CD4-positive, alpha-beta T cell (primary cell): ENCODE measurements around the gene OR10J4. TPM values are rescaled to one million over a fixed set of nuclear protein-coding genes. Genes with fewer than 3 reads are reported as not detected.

ENCODE experiments used
- ATAC-seq: fragments of 200-7000 bp; cut with Tn5 transposase; one replicate; pipeline ENCODE4 v1.10.0; 2022; ENCODE audit warnings: mild to moderate bottlenecking; ENCODE audit not compliant: poor library complexity
- CTCF ChIA-PET: fragments of 350-600 bp; sonication (Branson Sonifier 250); formaldehyde crosslinking; loops from one replicate; lab custom pipeline; 2021; ENCODE audit warnings: antibody characterized with exemption, inconsistent platforms; lab: Charles Lee
- POLR2A ChIA-PET: fragments of 350-600 bp; sonication (Branson Sonifier 250); formaldehyde crosslinking; loops from one replicate; lab custom pipeline; 2021; ENCODE audit warnings: antibody characterized with exemption, inconsistent platforms; lab: Charles Lee
- DNase-seq, 14 experiments: peaks; one replicate each; pipeline ENCODE4 v3.0.0-alpha.2; 2013 to 2020; ENCODE audit warnings: mixed read lengths in 2 of 14
- H3K27ac ChIP-seq, 2 donors: one replicate each; pipeline versions ENCODE4 v1.5.1 to v1.7.0; 2013; ENCODE audit warnings: low read length in 2 of 2, low read depth in 1 of 2, mild to moderate bottlenecking in 1 of 2
- H3K27me3 ChIP-seq, 2 experiments: 1 replicate in 1 of 2; 2 replicates in 1 of 2; pipeline versions ENCODE4 v1.6.1 to v1.7.0; 2013; ENCODE audit warnings: low read length in 2 of 2, control low read depth in 1 of 2, mild to moderate bottlenecking in 1 of 2, moderate library complexity in 1 of 2; ENCODE audit not compliant: insufficient read depth in 2 of 2, control insufficient read depth in 1 of 2
- H3K36me3 ChIP-seq: one replicate; pipeline ENCODE4 v1.6.1; 2013; ENCODE audit warnings: low read length, control low read depth; ENCODE audit not compliant: insufficient read depth
- H3K4me1 ChIP-seq: one replicate; pipeline ENCODE4 v1.6.1; 2013; ENCODE audit warnings: low read length, control low read depth; ENCODE audit not compliant: insufficient read depth
- H3K4me3 ChIP-seq: one replicate; pipeline ENCODE4 v1.5.1; 2013; ENCODE audit warnings: mild to moderate bottlenecking, low read length, moderate library complexity
- H3K9me3 ChIP-seq, 2 experiments: 1 replicate in 1 of 2; 2 replicates in 1 of 2; pipeline versions ENCODE4 v1.6.1 to v1.7.0; 2013; ENCODE audit warnings: low read length in 2 of 2, mild to moderate bottlenecking in 2 of 2, control low read depth in 1 of 2, moderate library complexity in 1 of 2; ENCODE audit not compliant: control insufficient read depth in 1 of 2, insufficient read depth in 1 of 2
- H3K27ac Mint-ChIP-seq: one replicate; pipeline ENCODE4 v1.8.0; 2020; ENCODE audit warnings: mixed read lengths
- H3K27me3 Mint-ChIP-seq: one replicate; pipeline ENCODE4 v1.8.0; 2021; ENCODE audit warnings: mixed read lengths
- H3K36me3 Mint-ChIP-seq: one replicate; pipeline ENCODE4 v1.8.0; 2021; ENCODE audit warnings: low read depth, mixed read lengths
- H3K4me1 Mint-ChIP-seq: one replicate; pipeline ENCODE4 v1.8.0; 2021; ENCODE audit warnings: low read depth, mixed read lengths
- H3K4me3 Mint-ChIP-seq: one replicate; pipeline ENCODE4 v1.8.0; 2020; ENCODE audit warnings: mild to moderate bottlenecking, mixed read lengths
- H3K9me3 Mint-ChIP-seq: one replicate; pipeline ENCODE4 v1.8.0; 2020; ENCODE audit warnings: mixed read lengths
- intact Hi-C, 2 experiments: fragments of 100-400 bp; cut with DNase I in 1 of 2; cut with micrococcal nuclease in 1 of 2; formaldehyde crosslinking; loops; one replicate each; pipeline versions ENCODE4 v1.15.1 to v1.9.0; 2023 to 2025; cut with DNase I, micrococcal nuclease
- total RNA-seq, 174 experiments: library from RNA in 2 of 174; stranded (reverse) in 2 of 174; gene quantifications; one replicate each; pipeline ENCODE4 v1.2.3 and lab custom pipeline; 2021 to 2026
- TF ChIP-seq, protein P1 (sequence below): fragments of 200-600 bp; IDR thresholded peaks from one replicate; pipeline ENCODE4 v1.8.0; 2022; ENCODE audit warnings: antibody characterized with exemption, mild to moderate bottlenecking

The OR10J4 gene
- total RNA-seq, 2 experiments from 2014 or later: not detected

DNA sequence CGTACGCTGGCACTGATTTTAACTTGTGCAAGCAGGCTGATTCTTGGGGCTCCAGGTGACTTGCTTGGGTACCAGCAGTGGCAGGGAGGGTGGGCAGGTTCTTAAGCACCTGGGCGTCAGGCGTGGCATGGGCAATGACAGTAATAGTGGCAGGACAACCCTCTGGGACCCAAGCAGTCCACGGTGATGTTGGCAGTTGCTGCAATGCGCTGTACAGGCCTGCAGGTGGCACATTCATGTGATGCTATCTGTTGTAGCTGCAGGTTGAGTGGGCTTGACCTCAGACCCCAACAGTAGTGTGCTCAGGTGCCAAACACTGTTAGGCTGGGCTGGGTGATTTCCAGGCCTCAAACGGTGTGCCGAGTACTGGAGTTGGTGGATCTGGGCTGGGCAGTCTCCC is 10.2 kb upstream of the OR10J4 start:
- DNase-seq (no peak), ATAC-seq (no peak)
- Histone ChIP-seq H3K4me1 (no peaks in the 10 kb centered on the region), H3K36me3 (no peaks in the 10 kb centered on the region), H3K4me3 (no peak overlapping the region), H3K9me3 (peaks cover 16 to 23% of the 10 kb centered on the region in 2 experiments), H3K27me3 (peaks cover 0 to 8% of the 10 kb centered on the region in 2 experiments), H3K27ac (no peak overlapping the region)
- H3K36me3 Mint-ChIP-seq: no peaks in the 10 kb centered on the region
- intact Hi-C loops: no loop called here
- H3K4me3 Mint-ChIP-seq: no peak overlapping the region
- H3K4me1 Mint-ChIP-seq: no peaks in the 10 kb centered on the region
- ChIA-PET CTCF (no interaction called here), POLR2A (no interaction called here)
- no peak overlapping the region for H3K27ac Mint-ChIP-seq
- TF ChIP-seq, protein P1, sequence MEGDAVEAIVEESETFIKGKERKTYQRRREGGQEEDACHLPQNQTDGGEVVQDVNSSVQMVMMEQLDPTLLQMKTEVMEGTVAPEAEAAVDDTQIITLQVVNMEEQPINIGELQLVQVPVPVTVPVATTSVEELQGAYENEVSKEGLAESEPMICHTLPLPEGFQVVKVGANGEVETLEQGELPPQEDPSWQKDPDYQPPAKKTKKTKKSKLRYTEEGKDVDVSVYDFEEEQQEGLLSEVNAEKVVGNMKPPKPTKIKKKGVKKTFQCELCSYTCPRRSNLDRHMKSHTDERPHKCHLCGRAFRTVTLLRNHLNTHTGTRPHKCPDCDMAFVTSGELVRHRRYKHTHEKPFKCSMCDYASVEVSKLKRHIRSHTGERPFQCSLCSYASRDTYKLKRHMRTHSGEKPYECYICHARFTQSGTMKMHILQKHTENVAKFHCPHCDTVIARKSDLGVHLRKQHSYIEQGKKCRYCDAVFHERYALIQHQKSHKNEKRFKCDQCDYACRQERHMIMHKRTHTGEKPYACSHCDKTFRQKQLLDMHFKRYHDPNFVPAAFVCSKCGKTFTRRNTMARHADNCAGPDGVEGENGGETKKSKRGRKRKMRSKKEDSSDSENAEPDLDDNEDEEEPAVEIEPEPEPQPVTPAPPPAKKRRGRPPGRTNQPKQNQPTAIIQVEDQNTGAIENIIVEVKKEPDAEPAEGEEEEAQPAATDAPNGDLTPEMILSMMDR: no peak
- H3K27me3 Mint-ChIP-seq: peaks cover 15% of the 10 kb centered on the region
- H3K9me3 Mint-ChIP-seq: peaks cover 11% of the 10 kb centered on the region

GRCh38 chr1:159428536-159428935 is 3.5 kb upstream of the OR10J4 start:
- ATAC-seq (no peak), DNase-seq (no peak)
- no peaks in the 10 kb centered on the region for H3K9me3 Mint-ChIP-seq
- Histone ChIP-seq H3K9me3 (no peaks in the 10 kb centered on the region), H3K27ac (no peak overlapping the region), H3K4me1 (no peaks in the 10 kb centered on the region), H3K4me3 (no peak overlapping the region), H3K27me3 (peaks cover 0 to 5% of the 10 kb centered on the region in 2 experiments), H3K36me3 (no peaks in the 10 kb centered on the region)
- no peaks in the 10 kb centered on the region for H3K36me3 Mint-ChIP-seq
- intact Hi-C loops: no loop called here
- no peak overlapping the region for H3K27ac Mint-ChIP-seq
- H3K4me1 Mint-ChIP-seq: no peaks in the 10 kb centered on the region
- H3K27me3 Mint-ChIP-seq: peaks cover 1% of the 10 kb centered on the region
- H3K4me3 Mint-ChIP-seq: no peak overlapping the region
- POLR2A ChIA-PET: no interaction called here
- CTCF ChIA-PET: no interaction called here
- TF ChIP-seq, protein P1: no peak

- CTCF ChIA-PET: interaction anchor here (0.5 kb wide), 1 partner anchor 21 kb away, joined by 4 read pairs; no protein-coding TSS in a partner anchor
- no peak for DNase-seq
Measured at GRCh38 chr1:159429074-159429861, 2.7 kb upstream of the OR10J4 start.

More at GRCh38 chr1:159429074-159429861, 2.7 kb upstream of the OR10J4 start:
- Histone ChIP-seq H3K4me1 (no peaks in the 10 kb centered on the region), H3K36me3 (no peaks in the 10 kb centered on the region), H3K27ac (no peak overlapping the region), H3K9me3 (no peaks in the 10 kb centered on the region), H3K4me3 (no peak overlapping the region), H3K27me3 (no peaks in the 10 kb centered on the region)
- ATAC-seq: no peak
- Mint-ChIP-seq H3K9me3 (no peaks in the 10 kb centered on the region), H3K27me3 (peaks cover 1% of the 10 kb centered on the region), H3K36me3 (no peaks in the 10 kb centered on the region), H3K4me1 (no peaks in the 10 kb centered on the region), H3K4me3 (no peak overlapping the region), H3K27ac (no peak overlapping the region)
- POLR2A ChIA-PET: no interaction called here
- intact Hi-C loops: no loop called here
- TF ChIP-seq, protein P1: no peak
